NCI-H1092 (cell line): ENCODE data around the gene CALM3.
A peak's percentile ranks its signal among the peaks of the same experiment; 100 is the strongest.

Source experiments
- DNase-seq: peaks from one replicate; lab custom pipeline; 2025; lab: John Stamatoyannopoulos, UW

Gene CALM3

DNA sequence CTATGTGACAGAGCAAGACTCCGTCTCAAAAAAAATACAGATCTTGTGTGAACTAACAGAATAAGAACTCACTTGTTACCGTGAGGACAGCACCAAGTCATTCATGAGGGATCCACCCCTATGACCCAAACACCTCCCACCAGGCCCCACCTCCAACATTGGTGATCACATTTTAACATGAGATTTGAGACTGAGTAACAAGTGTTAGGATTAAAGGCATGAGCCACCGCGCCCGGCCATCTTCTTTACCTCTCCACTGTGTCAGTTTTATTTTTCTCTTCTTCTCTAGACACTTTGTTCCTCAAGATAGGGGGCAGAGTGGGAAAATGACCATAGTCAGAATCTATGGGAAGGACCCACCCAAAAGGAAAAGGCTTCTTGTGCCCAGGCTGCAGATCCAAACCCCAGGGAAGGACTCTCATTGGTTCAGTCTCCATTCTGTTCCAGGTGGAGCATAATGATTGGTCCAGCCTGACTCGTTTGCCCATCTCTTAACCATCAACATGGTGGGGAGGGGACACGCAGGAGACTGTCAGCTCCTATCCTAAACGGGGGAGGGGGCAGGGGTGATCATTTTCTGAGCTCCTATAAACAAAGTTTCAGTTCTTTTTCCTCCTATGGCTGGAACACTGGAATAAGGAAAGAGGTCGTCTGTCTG lies 1.3 kb upstream of the CALM3 start:
- no peak for DNase-seq

- DNase-seq, result peak; percentile 88
These were observed 479 bp upstream of the CALM3 start for GRCh38 chr19:46600384-46601317.

- DNase-seq, result no peak
These were observed 1.5 kb downstream of the CALM3 start for GRCh38 chr19:46602392-46603194.

DNA sequence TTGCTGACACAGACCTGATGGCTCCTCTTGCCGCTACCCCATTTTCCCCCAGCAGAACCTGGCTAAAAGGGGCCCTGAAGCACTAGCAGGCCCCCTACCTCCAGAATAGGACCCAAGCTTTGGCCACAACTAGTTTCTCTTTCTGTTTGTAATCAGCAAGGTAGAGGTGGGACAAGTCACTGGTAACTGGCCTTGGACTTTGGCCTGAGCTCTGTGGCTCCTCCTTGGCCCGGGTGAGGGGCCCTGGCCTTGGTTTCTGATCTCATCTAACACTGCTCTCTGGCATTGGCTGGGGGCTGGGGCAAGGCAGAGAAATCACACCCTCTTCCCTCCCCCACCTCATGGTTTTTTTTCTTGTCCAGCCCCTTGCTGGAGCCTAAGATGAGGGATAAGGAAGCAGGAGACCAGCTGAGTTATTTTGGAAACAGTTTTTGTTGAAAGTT lies 2.1 kb downstream of the CALM3 start:
- no peak for DNase-seq

GRCh38 chr19:46603752-46604231 lies 2.7 kb downstream of the CALM3 start:
- no peak for DNase-seq

DNA sequence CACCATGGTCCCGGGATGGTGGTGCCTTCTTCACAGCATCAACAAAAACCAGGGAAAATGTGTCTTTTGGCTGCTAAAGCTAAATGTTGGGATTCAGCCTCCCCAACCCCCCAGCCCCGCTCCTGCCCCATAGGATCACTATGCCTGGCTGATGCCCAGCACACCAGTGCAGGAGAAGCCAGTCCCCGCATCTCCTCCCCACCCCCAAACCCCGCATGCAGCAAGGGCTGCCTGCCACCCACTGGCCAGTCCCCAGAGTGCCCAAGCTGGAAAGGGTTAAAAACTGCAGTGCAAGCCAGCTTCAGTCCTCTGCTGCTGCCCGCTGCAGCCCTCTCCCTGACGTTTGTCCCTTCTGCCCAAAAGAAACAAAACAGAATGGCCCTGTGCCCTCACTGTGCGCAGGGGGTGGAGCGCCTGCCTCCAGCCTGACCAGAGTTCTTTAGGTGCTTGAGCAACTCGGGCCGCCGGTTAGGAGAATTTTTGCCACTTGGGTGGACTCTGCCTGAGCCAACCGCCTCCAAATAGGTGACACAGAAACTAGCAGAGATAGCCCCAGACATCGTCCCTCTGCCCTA lies 3.7 kb downstream of the CALM3 start:
- DNase-seq, result no peak

GRCh38 chr19:46605356-46605821 lies 4.3 kb downstream of the CALM3 start:
- no peak for DNase-seq

GRCh38 chr19:46606019-46606418 lies 4.9 kb downstream of the CALM3 start:
- DNase-seq, result no peak

DNA sequence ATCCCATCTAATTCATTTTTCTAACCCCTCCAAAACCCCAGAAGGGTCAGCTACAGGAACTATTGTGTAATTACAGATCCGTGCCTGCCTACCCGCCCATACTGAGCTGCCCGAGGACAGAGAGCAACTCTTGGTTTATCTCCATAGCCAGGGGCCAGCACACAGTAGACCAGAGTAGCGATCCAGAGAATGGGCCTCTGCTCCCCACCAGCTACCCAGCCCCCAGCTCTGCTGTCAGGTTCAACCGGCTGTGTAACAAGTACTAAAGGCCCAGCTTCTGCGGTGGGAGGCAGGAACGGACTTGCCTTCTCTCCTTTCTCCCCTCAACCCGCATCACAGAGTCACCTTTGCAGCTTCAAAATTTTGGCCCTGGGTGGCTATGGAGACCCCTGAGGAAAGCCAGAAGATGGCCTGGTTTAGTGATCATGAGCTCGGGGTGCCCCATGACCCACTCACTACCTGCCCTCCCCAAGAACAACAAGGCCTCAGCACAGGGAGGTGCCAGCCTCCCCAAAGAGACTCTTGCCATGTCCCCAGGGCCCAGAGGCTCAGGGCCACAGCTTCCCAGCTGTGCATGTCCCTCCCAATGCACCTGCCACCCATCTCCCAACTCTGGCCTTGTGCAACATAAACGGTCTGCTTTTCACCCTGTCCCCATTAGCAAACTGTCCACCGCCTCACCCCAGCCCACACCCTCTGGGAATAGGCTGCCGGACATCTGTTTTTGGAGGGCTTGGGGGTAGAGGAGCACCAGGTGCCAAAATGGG lies 5.7 kb downstream of the CALM3 start:
- DNase-seq, result no peak

DNA sequence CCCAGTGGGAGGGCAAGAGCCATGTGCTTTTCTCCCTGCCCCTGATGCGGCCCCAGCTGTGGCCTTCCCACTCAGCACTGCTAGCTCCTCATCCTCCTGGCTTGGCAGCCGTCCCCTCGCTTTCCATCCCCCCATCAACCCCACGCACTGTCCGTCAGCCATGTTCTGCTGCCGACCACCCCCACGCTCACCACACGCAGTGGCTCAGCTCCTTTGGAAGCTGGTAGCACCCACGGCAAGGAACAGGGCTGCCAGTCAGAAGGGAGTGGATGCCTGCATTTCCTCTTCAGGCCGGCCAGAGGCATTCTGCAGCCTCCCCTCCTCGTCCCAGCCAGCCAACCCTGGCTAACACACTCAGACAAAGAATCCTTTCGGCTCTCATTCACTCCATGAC lies 6.3 kb downstream of the CALM3 start:
- no peak for DNase-seq

GRCh38 chr19:46608178-46608577 lies 7.0 kb downstream of the CALM3 start:
- DNase-seq, result no peak

- no peak for DNase-seq
These were observed 7.6 kb downstream of the CALM3 start for GRCh38 chr19:46608581-46609345.

DNA sequence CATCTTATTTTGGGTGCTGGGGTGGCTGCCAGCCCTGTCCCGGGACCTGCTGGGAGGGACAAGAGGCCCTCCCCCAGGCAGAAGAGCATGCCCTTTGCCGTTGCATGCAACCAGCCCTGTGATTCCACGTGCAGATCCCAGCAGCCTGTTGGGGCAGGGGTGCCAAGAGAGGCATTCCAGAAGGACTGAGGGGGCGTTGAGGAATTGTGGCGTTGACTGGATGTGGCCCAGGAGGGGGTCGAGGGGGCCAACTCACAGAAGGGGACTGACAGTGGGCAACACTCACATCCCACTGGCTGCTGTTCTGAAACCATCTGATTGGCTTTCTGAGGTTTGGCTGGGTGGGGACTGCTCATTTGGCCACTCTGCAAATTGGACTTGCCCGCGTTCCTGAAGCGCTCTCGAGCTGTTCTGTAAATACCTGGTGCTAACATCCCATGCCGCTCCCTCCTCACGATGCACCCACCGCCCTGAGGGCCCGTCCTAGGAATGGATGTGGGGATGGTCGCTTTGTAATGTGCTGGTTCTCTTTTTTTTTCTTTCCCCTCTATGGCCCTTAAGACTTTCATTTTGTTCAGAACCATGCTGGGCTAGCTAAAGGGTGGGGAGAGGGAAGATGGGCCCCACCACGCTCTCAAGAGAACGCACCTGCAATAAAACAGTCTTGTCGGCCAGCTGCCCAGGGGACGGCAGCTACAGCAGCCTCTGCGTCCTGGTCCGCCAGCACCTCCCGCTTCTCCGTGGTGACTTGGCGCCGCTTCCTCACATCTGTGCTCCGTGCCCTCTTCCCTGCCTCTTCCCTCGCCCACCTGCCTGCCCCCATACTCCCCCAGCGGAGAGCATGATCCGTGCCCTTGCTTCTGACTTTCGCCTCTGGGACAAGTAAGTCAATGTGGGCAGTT lies 8.6 kb downstream of the CALM3 start:
- no peak for DNase-seq

- no peak for DNase-seq
These were observed 9.3 kb downstream of the CALM3 start for GRCh38 chr19:46610413-46610775.

- DNase-seq, result no peak
These were observed 10.0 kb downstream of the CALM3 start for GRCh38 chr19:46610851-46611770.

DNA sequence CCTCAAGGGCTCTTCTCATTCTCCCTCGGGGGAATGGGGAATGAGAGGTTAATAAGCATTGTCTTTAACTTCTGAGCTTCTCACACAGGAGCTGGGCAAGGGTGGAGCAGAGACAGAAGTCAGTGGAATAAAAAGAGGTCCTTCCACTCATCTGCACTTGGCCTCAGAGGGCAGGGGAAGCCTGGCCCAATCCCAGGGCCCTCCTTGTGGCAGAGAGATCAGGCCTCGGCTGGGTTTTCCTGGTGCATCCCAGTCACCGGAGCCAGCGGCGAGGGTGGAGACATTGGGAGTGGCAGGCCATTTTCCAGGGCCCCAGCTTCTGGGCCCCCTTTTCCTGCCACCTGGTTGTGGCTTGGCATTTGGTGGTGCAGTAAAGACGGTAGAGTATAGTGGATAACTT lies 10.6 kb downstream of the CALM3 start:
- DNase-seq, result no peak

DNA sequence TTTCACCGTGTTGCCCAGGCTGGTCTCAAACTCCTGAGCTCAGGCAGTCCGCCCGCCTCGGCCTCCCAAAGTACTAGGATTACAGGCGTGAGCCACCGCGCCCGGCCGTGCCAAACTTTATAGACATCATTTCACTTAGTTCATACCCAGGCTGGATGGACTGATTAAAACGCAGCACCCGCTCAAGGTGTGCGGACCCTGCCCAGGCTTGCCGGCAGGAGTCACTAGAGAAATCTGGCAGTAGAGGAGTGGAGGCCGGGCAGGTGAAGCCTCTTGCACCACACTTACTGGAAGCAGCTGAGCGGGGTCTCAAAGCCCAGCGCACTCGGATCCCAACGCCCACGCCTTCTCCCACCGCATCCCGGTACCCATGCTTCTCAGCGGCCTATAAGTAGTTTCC lies 12.4 kb downstream of the CALM3 start:
- DNase-seq, result no peak

DNA sequence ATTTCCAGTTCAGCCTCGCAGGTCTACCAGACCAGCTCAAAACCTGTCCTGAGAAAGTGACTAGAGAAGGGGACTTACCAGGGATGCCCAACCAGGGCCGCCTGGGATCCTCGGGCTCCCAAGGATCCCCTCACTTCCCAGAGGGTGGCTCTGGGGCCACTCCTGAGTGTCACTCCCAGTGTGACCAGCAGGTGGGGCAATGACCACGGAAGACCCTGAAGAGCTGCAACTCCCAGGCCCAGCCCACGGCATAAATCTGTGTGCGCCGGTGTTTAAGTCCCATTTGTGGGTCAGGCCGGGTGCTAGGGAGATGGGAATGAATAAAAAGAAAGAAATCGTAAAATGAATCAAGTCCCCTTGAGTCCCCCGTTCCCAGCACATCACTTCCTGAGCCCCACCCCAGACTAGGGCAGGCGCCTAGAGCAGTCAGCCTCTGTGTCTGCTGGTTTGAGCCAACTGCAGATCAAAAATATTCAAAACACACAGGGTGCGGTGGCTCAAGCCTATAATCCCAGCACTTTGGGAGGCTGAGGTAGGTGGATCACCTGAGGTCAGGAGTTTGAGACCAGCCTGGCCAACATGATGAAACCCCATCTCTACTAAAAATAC lies 13.1 kb downstream of the CALM3 start:
- DNase-seq, result peak; percentile 31
